DLD1 (cell line): Measurements from ENCODE around the gene QSOX2.

Experiments used
- in situ Hi-C: cut with HindIII; loops from 2 replicates; pipeline ENCODE4 v1.10.0; 2017; ENCODE audit warnings: low sequenced_read_pairs

QSOX2 gene

DNA sequence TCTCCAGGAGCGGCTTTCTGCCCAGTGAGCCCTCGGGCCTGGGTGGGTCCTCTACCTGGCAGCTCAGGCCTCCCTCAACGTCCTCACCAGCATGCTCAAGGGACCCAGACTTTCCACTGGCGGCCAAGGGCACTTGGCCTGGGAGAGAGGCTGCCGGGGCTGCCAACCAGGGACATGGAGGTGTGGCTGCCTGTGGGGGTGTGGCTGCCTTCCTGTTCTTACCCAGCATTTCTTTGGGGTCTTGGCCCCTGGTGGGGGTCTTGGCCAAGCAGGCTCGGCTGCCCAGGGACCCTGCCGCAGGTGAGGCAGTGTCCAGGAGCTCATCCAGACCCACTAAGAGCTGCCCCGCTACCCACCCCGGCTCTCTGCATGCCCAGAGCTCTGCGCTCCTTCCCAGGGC lies 7.2 kb upstream of the QSOX2 start:
- in situ Hi-C loops, result no loop called here

DNA sequence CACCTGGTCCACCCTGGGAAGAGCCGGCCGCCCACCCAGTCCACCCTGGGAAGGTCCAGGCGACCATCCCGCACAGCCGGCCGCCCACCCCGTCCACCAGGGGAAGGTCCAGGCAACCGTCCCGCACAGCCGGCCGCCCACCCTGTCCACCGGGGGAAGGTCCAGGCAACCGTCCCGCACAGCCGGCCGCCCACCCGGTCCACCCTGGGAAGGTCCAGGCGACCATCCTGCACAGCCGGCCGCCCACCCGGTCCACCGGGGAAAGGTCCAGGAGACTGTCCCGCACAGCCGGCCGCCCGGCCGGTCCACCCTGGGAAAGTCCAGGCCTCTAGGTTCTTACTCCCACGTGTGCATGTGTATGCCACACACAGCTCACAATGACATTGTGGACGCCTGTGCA lies 6.7 kb upstream of the QSOX2 start:
- in situ Hi-C loops, result no loop called here

DNA sequence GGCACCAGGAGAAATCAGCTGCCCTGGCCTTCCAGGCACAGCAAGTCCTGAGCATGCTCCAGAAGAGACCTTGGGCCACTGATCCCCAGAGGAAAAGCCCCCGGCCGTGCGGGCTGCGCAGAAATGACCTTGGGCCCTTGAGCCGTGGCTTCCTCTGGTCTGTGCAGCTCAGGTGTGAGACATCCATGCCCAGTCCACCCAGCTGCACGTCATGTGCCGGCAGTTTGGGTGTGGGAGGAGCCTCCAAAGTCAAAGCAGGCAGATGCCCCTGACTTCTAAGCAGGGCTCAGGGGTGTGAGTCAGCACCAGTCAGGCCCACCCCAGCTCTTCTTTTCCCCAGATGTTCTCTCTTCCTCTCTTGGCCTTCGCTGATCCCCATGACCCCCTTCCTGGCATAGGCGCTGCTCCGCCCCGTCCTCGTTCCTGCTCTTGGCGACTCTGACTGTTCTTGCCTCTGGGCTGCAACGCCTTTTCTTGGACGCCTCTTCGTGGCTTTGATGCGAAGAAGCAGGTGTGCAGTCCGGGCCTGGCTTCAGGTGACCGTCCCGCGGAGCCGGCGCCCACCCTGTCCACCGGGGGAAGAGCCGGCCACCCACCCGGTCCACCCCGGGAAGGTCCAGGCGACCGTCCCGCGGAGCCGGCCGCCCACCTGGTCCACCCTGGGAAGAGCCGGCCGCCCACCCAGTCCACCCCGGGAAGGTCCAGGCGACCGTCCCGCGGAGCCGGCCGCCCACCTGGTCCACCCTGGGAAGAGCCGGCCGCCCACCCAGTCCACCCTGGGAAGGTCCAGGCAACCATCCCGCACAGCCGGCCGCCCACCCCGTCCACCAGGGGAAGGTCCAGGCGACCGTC lies 5.9 kb upstream of the QSOX2 start:
- in situ Hi-C loops, result no loop called here

DNA sequence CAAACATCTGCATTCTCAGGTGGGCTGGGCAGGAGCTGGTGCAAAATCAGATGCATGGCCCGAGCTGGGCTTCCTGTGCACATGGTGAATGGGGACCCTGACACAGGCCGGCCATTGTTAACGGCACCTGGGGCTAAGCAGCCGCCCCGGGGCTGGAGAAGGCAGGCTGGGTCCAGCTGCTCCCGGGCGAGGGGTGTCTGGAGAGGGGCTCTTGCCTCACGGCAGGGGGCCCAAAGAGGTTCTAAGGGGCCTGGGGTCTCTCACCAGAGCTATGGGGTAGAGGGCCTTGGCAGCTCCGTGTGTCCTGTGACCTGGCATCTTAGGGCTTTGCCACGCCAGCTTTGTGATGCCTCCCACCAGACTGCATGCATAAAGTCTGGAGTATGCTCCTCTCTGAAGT lies 5.1 kb upstream of the QSOX2 start:
- in situ Hi-C loops, result no loop called here

DNA sequence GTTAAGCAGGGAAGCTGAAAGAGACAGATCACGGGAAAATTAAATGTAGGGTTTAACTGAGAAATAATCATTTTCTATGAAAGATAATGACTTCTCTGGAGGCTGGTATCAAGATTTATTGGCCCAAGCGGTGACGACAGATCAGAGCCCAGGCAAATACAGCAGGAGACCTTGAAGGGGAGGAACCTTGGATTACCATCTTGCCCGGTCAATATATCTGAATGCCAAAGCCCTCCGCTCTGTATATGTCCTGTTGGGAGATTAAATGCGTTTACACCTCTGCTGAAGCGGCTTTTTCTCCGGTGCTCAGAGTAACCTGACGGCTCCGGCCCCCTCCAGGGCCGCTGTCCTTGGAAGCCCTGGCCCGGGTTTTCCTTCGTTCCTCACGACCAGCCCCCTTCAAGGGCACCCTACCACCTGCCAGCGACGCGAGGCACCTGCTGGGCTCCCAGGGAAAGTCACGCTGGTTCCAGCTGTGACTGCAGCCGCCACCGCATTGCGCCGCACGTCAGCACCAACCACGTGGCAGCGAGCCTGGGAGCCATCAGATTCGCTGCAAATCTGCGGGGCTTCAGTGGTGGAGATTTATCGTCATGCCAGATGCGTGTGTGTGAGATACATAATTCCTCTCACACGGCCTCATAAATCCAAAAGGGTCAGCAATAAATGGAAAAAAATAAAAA lies 4.4 kb upstream of the QSOX2 start:
- in situ Hi-C loops, result no loop called here

DNA sequence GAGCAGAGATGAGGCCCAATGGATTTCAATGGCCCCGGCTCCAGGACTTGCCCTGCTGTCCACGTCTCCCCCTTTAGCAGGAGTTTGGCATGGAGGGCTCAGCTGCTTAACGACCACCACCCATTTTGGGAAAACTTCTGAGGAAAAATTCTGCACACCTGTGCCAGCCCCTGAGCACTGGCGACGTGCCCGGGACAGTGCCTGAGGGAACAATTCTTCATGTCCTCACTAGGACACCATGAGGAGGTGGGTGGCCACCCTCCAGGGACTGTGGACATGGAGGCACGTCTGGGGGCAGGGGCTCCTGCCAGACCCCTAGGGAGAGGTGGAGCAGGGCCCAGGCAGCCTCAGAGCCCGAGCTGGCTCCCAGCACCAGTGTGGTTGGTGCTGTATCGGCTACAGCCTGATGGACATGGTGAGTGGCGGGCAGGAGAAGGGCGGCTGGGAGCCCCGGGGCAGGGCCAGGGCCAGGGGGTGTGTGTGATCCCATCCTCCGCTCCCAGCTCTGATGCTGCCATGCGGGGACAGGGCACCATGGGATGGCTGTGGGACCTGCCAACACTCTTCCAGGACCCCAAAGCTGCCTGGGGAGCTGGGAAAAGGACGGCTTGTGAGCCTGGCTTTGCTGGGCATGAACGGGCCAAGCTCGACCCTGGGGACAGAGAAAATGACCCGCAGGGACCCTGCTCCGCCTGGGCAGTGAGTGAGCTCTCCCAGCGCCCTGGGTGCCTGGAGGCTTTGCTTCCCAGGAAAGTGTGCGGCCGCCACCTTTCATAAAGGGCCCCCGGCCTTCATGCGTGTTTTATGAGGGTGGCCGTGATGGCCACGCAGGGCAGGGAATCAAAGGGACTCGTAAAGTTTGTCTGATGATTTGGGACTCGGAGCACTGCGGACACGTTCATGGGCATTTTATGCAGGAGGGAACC lies 3.6 kb upstream of the QSOX2 start:
- in situ Hi-C loops, result no loop called here

DNA sequence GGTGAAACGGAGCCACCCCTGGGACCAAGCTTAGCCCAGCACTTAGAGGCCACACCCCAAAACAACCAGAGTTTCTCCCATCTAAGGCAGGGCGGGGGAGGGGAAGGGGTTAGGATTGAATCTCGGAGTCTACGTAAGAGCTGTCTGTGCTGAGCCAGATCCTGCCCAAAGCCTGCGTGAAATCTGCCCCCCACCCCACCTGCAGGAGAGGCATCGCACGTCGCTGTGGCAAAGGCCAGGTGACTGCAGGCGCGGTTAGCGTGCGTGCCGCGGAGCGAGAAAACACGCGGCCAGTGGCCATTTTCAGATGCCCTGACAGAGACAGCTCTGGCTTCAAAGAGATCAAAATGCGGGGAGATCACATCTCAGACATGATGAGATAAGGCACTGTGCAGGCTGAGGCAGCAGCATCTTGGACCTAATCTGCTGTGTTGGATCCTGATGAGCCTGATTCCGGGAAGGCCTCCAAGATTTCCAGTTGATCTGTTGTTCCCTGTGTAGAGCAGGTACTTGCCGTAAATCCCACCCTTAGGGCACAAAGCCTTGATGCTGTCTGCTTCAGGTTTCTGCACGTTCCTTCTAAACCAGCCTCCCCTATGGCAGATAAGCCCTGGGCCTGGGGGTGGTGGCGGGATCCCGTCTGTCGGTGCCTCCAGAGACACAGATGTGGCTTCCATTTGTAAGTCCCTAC lies 2.5 kb upstream of the QSOX2 start:
- in situ Hi-C loops, result no loop called here

DNA sequence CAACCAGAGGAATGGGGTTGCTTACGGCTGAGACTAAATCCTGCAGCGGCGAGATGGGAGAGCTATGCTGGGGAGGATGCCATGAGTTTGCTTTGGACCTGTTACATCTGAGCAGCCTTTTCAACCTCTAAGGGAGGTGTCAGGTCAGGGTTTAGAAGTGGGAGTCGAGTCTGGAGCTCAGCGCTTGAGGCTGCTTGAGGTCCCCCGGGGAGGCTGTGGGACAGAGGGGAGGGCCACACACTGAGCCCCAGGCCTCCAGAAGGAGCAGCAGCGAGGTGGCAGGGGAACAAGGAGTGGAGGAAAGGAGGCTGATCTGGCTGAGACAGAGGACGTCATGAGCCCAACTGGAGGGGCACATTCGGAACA lies 1.9 kb upstream of the QSOX2 start:
- in situ Hi-C loops, result no loop called here

DNA sequence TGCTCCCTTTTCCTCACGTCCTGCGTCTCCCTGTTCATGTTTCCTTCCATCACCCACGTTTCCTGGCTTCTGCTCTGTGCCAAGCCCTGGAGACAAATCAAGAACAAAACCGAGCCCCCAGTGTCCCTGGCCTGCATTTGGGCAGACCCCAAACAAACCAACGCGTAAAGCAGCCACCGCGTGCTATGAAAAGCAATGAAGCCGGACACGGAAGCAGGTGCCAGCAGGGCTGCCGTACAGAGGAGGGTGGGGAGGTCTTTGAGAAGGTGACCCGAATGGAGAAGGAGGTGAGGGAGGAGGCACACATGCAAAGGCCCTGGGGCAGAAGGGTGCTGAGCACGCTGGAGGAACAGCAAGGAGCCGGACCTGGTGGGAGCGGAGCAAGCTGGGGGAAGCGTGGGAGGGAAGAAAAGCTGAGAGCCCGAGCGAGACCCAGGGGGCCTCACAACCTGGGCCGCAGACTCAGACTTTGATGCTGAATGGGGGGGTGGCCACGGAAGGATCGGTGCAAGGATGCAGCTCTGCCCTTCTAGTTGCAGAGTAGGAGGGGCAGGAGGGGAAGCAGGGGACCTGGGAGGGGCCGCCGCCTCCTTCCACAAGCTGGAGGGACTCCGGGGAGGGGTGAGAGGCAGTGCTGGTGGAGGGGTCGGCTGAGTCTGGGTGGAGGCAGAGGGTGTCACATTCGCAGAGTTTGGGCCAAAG lies 1.4 kb upstream of the QSOX2 start:
- in situ Hi-C loops, result no loop called here

DNA sequence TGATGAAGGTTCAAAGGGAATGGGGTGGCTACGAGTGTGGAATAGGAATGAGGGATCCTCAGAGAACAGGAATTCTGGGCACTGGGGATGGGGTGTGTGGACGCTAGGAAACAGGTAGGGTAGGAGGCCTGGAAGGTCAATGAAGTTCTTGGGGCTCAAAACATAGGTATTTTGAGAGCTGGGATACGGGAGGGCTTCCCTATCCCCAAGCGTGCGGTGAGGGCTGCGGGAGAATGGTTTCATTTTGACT lies 718 bp downstream of the QSOX2 start:
- in situ Hi-C loops, result no loop called here

DNA sequence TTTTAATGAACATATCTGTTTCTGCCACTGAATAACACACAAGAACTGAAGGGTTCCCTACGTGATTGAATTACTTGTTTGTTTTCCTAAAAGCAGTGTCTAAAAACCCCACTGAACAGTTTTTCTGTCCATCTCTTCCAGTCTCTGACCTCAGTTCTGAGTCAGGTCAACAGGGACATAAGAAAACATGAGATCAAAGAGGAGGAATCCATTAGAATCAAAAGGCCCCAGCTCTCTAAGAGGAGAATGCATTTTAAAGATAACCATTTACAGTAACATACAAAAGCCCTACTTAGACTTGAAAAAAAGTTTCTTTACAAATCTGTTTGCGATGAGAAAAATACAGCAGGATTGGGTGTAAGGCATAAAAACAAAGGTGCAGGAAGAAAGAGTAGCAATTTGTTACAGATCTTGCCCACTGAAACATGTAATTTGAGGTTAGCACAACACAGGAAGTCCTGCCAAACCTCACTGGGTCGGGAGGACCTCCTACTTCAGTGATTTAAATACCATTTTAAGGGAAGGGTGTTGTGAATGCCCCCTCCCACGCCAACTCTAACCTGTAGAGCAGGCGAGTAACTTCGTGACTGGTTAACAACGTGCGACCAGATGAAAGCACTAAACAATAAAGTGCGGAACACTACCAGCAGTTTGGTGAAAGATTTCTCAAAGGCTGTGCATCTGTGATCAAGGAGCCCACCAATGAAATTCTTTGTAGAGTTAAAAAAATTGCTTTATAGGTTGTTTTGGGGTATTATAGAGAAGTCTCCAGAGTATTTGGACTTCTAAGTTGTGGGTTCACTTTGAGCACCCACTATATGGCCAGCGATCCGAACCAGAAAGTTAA lies 1.3 kb downstream of the QSOX2 start:
- in situ Hi-C loops, result no loop called here

DNA sequence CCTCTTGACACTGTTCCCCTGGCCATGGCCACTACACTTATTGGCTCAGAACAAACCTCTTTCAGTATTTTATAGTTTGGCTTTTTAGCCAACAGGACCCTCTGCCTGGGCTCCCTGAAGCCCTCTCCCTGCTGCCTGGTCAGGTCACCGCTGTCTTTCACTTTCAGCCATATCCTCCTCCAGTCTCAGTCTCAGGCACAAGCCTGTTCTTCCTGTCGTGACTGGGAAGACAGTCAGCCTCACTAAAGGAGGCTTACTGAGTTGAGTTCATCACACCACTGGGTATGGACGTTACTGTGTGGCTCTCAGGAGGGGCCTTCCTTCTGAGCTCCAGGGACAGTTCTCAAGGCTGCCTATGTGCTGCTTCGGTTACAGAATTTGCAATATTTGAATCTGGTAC lies 2.0 kb downstream of the QSOX2 start:
- in situ Hi-C loops, result no loop called here

DNA sequence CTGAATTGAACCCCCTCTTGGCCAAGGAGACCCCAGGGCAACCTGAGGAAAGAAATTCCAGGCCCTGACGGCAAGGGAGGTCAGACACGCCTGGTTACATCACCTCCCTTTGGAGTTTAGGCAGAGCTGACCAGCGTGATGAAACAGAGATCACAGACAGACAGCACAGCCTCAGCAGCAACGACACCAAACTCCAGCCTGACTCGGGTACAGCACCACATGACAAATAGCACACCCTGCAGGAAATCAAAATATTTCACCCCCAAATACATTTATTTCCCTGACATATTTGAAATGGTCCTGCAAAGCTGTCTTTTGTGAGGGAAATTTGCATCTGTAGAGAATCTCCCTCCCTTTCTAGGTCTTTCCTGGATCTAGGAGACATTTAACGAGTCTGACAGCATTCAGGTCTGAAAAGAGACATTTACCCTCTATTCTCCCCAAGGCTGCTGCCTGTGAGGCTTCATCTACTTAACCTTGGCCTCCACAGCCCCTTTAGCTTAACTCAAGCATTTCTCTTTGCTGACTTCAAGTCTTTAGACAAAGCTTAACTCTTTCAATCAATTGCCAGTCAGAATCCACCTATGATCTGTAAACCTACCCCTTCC lies 2.6 kb downstream of the QSOX2 start:
- in situ Hi-C loops, result no loop called here

DNA sequence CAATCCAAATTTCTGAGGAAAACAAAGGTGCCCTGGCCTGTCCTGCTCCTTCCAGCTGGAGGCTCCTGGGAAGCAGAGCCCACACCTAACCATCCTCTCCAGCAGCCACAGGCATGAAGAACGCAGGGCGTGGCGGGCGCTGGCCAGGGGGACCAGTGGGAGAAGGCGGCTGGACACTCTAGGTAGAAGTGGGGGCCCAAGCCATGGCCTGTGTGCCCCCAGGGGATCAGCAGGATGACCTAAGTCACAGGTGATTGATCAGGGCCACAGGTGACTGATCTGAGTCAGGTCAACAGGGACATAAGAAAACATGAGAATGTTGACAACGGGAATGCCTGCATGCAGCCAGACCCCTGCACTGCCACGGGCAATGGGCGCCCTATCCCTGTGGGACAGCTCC lies 3.4 kb downstream of the QSOX2 start:
- in situ Hi-C loops, result no loop called here

DNA sequence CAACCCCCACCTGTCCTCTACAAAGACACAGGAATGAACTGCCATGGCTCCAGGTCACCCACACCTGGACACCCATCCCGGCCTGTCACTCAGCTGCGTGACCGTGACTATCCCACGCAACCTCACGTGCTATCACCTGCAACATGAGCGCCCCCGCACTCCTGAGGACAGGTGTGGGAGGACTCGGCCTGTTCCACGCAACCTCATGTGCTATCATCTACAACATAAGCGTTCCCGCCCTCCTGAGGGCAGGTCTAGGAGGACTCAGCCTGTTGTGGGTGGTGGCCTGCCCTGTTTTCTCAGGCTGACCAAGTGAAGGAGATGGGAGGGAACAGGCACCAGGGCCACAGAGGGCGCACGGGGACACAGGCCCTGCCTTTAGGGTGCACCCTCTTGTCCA lies 4.1 kb downstream of the QSOX2 start:
- in situ Hi-C loops, result no loop called here

DNA sequence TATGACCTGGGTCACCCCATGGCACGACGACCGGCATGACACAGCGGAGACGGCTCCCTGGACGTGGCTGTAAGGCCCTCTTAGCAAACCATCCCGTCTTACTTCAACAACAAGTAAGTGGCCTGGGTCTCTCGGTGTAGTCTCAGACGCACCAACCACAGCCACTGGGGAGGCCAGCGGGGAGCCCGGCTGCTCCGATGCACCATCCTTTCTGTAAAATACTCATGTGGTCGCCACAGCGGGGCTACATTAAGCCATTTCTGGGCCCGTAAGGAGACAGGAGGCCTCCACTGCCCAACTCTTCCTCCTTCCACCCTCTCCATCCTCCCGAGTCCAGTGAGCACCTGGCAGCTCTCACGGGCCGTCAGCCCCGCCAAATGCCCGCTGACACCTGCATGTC lies 4.7 kb downstream of the QSOX2 start:
- in situ Hi-C loops, result no loop called here

DNA sequence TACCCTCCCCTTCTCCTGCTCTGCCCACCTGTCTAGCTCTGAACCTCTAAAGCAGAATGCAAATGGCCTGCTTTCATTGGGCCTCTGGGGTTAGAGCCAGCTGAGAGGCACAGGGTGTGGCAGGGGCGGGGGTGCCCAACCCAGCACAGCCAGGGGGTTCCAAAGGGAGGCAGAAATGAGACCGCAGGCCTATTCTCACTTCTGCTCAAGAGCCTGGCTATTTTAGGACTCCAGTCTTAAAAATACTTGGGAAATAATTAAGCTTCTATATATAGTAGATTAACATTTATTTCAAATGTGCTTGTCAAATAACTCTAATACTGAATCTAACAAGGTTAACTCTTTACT lies 5.7 kb downstream of the QSOX2 start:
- in situ Hi-C loops, result no loop called here

DNA sequence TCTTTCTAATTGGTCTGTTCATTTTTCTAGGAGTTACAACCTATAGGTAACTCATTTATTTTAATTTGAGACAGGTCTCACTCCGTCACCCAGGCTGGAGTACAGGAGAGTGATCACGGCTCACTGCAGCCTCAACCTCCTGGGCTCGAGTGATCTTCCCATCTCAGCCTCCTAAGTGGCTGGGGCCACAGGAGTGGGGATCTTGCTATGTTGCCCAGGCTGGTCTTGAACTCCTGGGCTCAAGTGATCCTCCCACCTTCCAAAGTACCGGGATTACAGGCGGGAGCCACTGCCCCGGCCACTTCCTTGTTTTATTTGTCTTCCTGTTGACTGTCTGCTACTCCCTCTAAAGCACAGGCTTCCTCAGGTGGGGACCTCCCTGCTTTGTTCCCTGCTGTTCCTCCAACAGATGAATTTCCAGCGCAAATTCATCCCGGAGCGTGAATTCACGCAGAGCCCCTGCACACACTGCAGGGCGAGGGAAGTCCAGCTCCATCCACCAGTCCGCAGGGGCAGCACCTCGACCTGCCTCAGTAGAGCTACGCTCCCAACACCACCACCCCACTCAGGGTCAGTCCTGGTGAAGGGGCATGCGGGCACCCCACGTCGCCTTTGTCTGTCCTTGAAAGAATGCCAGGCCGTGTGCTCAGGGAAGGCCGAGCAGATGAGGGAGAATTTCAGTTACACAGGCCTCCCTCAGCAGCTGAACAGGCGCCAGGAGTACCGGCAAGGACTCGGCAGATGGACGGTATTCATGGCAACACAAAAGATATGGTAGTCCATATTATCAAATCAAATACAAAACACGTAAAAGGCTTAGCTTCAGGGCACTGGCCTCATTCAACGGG lies 6.3 kb downstream of the QSOX2 start:
- in situ Hi-C loops, result no loop called here

DNA sequence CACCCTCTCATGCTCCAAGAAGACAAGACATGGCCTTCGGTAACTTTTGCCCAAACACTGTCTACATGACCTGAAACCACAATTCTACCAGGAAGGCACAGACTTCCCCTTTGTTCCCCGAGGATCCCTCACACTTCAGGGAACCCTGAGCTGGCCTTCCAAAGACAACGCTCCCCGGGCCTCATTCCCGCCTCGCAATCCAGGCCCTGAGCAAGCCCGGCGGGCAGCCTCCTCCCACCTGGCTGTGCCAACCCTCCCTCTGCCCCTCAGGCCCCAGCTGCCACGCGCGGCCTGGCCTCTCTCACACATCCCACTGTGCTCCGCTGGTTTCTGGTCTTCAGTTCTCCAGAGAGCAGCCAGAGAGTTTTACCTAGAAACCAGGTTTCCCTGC lies 7.3 kb downstream of the QSOX2 start:
- in situ Hi-C loops, result no loop called here
